Superior temporal gyrus (tissue), 1 donor: ENCODE measurements around the gene CENPU.

Experiments used
- DNase-seq: peaks from one replicate; pipeline ENCODE4 v3.0.0-alpha.2; 2016; ENCODE audit errors: extremely low spot score

The CENPU gene

GRCh38 chr4:184712322-184712721, 21.6 kb downstream of the CENPU start:
- no peak for DNase-seq

- DNase-seq = no peak
These were observed 27.4 kb downstream of the CENPU start for GRCh38 chr4:184706453-184706852.

- DNase-seq = no peak
These were observed 28.2 kb downstream of the CENPU start for GRCh38 chr4:184705692-184706091.

- no peak for DNase-seq
These were observed 31.8 kb downstream of the CENPU start for GRCh38 chr4:184702114-184702513.

- DNase-seq = no peak
These were observed 34.0 kb downstream of the CENPU start for GRCh38 chr4:184699941-184700340.

GRCh38 chr4:184697956-184698355, 35.9 kb downstream of the CENPU start:
- no peak for DNase-seq

- peak; percentile 32 for DNase-seq
These were observed 38.6 kb downstream of the CENPU start for GRCh38 chr4:184695178-184695896.

GRCh38 chr4:184694412-184694956, 39.4 kb downstream of the CENPU start:
- no peak for DNase-seq

GRCh38 chr4:184693056-184693455, 40.8 kb downstream of the CENPU start:
- no peak for DNase-seq

- DNase-seq = no peak
These were observed 44.2 kb downstream of the CENPU start for GRCh38 chr4:184689681-184690080.

- no peak for DNase-seq
These were observed 45.4 kb downstream of the CENPU start for GRCh38 chr4:184688447-184688846.

GRCh38 chr4:184688005-184688404, 45.9 kb downstream of the CENPU start:
- DNase-seq = no peak

- no peak for DNase-seq
These were observed 49.3 kb downstream of the CENPU start for GRCh38 chr4:184684491-184685189.

- DNase-seq = no peak
These were observed 52.0 kb downstream of the CENPU start for GRCh38 chr4:184681916-184682315.

GRCh38 chr4:184680698-184681097, 53.2 kb downstream of the CENPU start:
- DNase-seq = no peak

- DNase-seq = no peak
These were observed 57.9 kb downstream of the CENPU start for GRCh38 chr4:184675821-184676492.

- no peak for DNase-seq
These were observed 58.9 kb downstream of the CENPU start for GRCh38 chr4:184675018-184675417.

- no peak for DNase-seq
These were observed 59.9 kb downstream of the CENPU start for GRCh38 chr4:184674011-184674410.

GRCh38 chr4:184672741-184673140, 61.2 kb downstream of the CENPU start:
- DNase-seq = no peak

GRCh38 chr4:184671101-184671500, 62.8 kb downstream of the CENPU start:
- no peak for DNase-seq

- no peak for DNase-seq
These were observed 64.6 kb downstream of the CENPU start for GRCh38 chr4:184669251-184669650.

GRCh38 chr4:184668511-184669114, 65.3 kb downstream of the CENPU start:
- DNase-seq = no peak
